HG02943 (cell line): ENCODE results near the gene INPP5F.
"Not testable (repeated sequence)": the region's sequence is repeated elsewhere in the genome, so short reads cannot be mapped to it uniquely, and the experiment has no call there.

ENCODE experiments used
- ATAC-seq: cut with Tn5 transposase; IDR thresholded peaks from one replicate; pipeline ENCODE4 v1.9.1; 2021; ENCODE audit warnings: mild to moderate bottlenecking, low read depth, moderate library complexity; ENCODE audit not compliant: unreplicated experiment

INPP5F gene

DNA sequence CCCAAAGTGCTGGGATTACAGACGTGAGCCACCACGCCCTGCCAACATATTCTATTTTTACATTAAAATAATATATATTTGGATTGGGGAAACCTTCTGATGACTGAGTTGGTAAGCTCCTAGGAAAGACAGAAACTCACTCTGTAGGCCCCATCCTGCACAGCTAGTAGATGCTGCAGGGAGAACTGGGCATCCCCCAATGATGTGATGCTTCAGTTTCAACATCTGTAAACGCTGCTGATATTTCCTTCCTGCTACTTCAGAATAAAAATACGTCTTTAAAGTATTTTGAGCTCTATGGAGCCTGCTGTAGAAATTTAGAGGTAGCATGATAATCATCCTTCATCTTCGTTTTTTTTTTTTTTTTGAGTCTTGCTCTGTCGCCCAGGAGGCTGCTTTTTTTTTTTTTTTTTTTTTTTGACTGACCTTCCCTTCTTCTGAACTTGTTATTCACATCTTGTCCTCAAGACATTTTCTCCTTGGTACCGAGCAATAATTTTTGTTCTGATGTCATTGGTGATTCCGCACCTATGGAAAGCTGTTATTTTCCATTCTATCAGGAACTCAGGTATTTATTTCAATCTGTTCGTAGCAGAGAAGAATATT lies 21.8 kb upstream of the INPP5F start:
- no peak for ATAC-seq

GRCh38 chr10:119705434-119705831 lies 20.4 kb upstream of the INPP5F start:
- no peak for ATAC-seq

GRCh38 chr10:119706521-119707278 lies 19.1 kb upstream of the INPP5F start:
- no peak for ATAC-seq

- not testable (repeated sequence) for ATAC-seq
Observed at GRCh38 chr10:119707331-119707730, 18.5 kb upstream of the INPP5F start.

GRCh38 chr10:119710935-119711334 lies 14.9 kb upstream of the INPP5F start:
- ATAC-seq = not testable (repeated sequence)

DNA sequence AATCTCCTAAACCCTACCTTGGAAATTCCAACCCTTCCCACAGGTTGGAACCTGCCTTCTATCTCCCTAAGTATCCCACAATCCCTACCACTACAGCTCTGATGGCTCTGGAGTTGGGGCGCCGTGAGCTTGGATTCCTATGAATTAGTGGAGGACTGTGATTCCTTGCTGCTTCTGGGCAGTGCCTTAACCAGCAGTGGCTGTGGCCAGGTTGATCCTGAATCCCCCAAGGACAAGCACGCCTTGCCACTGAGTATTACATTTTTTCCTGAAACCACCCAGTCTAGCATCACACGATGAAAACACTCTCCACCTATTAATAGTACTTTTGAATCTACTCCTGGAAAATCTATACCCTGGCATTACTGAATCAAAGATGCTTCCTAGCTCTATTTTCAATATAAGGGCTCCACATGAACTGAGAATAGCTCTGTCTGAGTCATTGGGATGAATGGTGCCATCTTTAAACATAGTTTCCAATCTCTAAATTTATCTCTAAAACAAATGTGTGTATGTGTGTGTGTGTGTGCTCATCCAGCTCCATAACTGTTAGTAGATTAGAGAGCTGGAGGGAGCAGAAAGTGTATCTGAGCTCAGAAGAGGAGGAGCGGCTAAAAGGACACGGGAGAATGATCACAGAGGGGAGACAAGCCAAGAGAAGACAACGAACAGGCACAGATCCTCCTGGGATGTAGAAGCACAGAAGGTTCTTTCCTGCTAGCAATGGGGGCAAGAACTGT lies 11.9 kb upstream of the INPP5F start:
- no peak for ATAC-seq

DNA sequence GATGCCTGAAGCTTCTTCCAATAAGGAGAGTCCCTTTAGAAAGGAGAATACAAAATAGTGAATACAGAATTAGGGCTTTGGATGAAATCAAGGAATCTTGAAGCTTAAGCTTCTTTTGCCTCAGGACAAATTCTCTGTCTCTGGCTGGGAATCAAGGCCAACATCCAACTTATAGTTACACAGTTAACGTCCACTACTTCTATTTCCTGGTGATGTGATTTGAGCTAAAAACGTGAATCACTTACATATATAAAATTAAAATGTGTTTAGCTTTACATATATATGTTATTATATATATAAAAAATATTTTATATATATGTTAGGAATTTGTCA lies 11.4 kb upstream of the INPP5F start:
- ATAC-seq = no peak

- no peak for ATAC-seq
Observed at GRCh38 chr10:119715628-119716505, 10.0 kb upstream of the INPP5F start.

DNA sequence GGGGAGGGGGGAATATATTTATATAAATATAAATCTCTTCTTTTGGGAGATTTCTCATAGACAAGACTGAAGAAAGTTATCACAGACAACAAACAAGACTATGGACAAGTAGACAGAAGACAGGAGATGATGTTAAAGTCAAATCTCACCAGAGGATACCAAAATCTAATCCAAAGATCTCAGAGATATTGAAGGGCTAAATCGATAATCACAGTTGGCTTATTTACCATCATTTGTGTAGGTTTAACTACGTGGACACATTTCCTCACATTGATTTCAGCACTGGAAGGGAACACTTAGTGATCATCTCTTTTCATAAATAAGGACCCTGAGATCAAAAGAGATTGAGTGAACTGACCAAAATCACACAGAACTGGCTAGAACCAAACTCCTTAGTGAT lies 2.7 kb upstream of the INPP5F start:
- ATAC-seq = no peak

GRCh38 chr10:119723624-119724023 lies 2.2 kb upstream of the INPP5F start:
- no peak for ATAC-seq

DNA sequence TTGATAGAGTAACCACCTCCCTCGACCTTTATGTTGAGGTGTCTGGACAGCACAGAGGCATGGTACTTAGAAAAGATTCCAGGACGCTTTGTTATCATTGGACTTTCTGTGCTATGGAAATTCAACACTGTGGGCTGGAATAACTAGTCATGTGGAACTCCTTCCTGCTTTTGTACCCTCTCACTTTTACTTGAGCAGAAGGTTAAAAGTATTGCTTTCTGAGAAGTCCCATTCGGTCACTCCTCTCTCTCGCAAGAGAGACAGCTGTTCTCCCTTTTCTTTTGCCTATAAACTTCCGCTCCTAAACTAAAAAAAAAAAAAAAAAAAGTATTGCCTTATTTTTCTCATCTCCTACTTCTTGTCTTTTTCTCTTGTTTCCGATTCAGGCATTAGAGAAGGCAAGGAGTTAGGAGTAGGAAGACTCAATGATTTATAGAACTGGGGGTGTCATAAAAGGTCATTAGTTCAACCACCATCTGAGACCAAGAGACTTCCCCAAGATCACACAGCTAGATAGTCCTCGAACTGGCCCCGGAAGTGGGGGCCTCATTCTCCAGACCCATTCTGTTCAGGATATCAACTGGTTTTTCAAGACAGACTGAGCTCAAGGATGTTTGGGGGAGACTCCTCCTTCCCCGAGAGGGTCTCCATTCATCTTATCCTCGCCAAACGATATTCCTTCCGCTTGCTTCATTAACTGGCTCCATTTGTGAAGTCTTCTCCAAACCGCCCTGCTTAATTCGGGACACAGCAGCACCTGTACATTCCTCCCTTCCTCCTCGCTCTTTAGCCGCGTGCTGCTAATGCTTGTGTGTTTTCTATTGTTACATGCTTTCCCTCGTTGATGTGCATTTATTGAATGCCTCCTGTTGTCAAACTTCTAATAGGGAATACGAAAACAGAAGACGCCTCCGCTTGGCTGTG lies 995 bp upstream of the INPP5F start:
- ATAC-seq = peak; percentile 2

DNA sequence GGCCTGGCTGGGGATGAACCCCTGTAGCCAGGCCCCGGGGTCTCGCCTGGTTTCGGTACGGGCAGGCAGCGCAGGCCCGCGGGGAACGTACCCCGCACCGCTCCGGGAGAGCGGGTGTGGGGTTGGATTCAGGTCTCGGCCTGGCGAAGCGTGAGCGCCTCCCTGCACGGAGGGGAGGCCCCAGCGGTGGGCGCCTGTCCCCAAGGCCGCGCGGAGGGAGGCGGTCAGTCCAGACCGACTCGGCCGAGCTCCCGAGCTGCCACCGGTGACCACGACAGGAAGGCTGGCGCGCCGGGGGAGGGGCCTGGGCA lies 378 bp upstream of the INPP5F start:
- ATAC-seq = no peak

- no peak for ATAC-seq
Observed at GRCh38 chr10:119726676-119727261, 919 bp downstream of the INPP5F start.

- no peak for ATAC-seq
Observed at GRCh38 chr10:119728172-119728800, 2.4 kb downstream of the INPP5F start.

GRCh38 chr10:119734396-119735332 lies 8.8 kb downstream of the INPP5F start:
- no peak for ATAC-seq

- ATAC-seq = no peak
Observed at GRCh38 chr10:119735451-119735850, 9.6 kb downstream of the INPP5F start.

DNA sequence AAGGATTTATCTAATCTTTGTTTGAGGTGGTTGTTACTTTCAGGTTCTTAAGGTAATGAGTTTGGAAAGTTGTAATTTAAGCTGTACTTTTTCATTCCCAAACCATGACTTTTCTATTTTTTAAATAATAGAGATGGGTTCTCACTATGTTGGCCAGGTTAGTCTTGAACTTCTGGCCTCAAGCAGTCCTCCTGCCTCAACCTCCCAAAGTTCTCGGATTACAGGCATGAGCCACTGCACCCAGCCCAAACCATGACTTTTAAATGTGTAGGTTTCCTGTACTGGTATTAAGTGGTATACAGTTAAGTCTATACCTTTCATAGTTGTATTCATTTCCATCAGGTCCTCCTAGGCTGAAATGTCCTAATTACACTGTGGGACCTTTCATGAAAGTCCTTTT lies 10.4 kb downstream of the INPP5F start:
- ATAC-seq = no peak

DNA sequence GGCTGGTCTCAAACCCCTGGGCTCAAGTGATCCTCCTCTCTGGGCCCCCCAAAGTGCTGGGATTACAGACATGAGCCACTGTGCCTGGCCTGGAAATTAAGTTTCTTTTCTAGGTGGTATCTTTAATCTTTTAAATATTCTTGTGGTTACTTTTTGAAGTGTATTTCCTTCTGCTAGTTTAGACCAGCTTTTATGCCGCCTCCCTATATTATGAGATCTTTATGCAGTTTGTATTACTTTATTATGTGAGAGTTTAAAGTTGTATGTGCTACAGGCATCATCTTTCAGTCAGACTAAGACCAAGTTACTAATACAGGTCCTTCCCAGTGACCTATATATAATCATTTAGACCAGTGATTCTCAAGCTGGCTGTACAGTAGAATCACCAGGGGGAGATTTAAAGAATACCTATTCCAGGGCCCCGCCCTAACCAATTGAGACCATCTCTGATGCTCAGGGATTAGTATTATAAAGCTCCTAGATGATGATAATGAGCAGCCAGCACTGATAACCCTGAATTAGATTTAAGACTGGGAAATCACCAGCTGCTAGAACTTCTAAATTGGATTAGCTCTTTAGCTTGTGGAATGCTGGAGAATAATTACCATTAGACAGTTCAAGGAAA lies 11.3 kb downstream of the INPP5F start:
- ATAC-seq = no peak
